GOT3 (cell line): Measurements from ENCODE around the gene SPINK7.
"Not testable (repeated sequence)": the region's sequence is repeated elsewhere in the genome, so short reads cannot be mapped to it uniquely, and the experiment has no call there.

Experiments
- DNase-seq: peaks from one replicate; lab custom pipeline; 2025; ENCODE audit warnings: mixed read lengths; lab: John Stamatoyannopoulos, UW

The SPINK7 gene

DNA sequence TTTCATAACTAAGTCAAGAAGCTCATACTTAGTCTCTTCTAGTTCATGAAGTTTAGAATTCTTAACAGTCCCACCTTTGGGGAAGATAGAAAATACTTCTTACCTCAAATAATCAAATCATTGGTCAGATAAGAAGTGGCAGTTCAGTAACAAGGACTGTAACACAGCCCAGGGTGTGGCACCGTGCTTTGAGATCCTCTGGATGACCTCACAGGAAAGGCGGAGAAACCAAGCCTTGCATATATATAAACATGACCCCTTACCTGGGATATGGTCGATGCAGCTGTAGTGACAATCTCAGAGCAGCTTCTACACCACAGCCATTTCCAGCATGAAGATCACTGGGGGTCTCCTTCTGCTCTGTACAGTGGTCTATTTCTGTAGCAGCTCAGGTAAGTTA is at the start of gene SPINK7:
SPINK7 (plus strand) TSS at position 271 of the 400 bp plus-strand sequence; CDS start at position 332, 61 bp downstream.
- no peak for DNase-seq

GRCh38 chr5:148267962-148268361 is 44.3 kb upstream of the SPINK7 start:
- DNase-seq = no peak

DNA sequence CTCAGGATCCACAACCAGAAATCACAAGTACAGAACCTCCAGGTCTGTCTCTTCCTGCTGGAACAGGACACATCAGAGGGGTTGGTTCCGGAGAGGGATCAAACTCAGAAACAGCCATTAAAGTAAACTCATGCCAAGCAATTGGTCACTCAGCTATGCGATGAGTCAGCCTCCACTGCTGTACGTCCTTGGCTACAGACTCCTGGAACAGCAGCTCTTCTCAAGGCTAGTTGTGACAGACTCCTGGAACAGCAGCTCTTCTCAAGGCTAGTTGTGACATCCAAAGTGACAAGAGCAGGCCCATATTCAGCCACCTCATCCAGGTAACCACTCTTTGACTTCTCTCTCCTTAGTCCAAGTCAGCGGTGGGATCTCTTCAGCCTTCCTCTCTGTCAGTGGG is 43.7 kb upstream of the SPINK7 start, which contains the start of gene SPINK13:
SPINK13 (plus strand) TSS at position 229 of the 400 bp plus-strand sequence. CDS start 1,279 bp downstream, outside the sequence.
- peak; percentile 3 for DNase-seq

DNA sequence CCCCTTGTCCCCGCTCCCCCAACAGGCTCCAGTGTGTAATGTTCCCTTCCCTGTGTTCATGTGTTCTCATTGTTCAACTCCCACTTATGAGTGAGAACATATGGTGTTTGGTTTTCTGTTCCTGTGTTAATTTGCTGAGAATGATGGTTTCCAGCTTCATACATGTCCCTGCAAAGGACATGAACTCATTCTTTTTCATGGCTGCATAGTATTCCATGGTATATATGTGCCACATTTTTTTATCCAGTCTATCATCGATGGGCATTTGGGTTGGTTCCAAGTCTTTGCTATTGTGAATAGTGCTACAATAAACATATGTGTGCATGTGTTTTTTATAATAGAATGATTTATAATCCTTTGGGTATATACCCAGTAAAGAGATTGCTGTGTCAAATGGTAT is 37.1 kb upstream of the SPINK7 start:
- not testable (repeated sequence) for DNase-seq

- not testable (repeated sequence) for DNase-seq
Measured at GRCh38 chr5:148280893-148281292, 31.3 kb upstream of the SPINK7 start.

GRCh38 chr5:148281336-148281735 is 30.9 kb upstream of the SPINK7 start:
- DNase-seq = not testable (repeated sequence)

- no peak for DNase-seq
Measured at GRCh38 chr5:148290271-148291195, 21.7 kb upstream of the SPINK7 start.

DNA sequence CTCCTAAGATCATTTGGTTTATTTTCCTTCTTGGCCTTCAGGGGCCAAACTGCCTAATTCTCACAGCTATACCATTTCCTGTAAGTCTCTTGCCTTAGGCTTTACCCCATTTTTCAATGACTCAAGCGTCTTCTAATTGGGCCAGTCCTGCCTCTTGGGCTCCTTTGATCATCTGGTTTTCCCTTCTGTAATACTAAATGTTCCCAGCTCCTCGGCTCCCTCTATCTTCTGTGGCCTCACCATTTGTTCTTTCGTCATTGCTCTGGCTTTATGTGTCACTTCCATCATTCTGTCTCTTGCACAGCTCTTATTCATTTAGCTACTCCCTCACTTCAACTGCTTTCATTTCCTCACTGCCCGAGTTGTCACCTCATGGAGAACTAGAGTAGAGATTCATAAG is 14.5 kb upstream of the SPINK7 start:
- no peak for DNase-seq

- DNase-seq = no peak
Measured at GRCh38 chr5:148306446-148306845, 5.8 kb upstream of the SPINK7 start.

DNA sequence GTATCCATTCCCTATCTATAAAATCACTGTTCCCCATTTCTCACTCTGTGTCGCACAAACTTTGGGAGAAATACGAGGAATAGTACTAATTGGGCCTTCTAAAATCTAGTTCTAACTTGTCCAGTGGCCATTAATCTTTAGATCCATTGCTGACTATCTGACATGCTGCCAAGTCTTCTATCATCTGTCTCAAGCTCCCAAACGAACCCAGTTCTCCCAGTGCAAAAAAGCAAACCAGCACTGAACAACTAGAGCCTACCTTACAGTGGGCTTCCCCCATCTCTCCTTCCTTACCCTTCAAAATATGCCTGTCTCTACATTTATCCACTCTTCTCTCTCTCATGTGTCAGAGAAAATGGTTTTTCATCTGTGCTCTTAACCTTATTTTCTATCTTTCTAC is 3.2 kb upstream of the SPINK7 start:
- DNase-seq = no peak

GRCh38 chr5:148309746-148310145 is 2.5 kb upstream of the SPINK7 start:
- DNase-seq = no peak

DNA sequence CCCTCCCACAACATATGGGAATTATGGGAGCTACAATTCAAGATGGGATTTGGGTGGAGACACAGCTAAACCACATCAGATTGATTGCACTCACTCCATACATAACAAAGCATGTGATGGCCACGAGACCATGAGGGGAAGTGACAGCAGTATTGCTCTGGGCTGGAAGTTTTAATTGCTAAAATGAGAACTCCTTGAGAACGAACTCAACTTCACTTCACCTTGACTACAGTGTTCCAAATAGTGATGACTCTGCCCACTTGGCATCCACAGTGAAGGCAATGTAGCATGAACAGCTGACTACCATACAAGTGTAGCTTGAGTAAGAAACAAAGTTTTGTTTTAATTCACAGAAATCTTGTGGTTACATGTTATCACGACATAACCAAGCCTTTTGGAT is 739 bp upstream of the SPINK7 start:
- DNase-seq = no peak

DNA sequence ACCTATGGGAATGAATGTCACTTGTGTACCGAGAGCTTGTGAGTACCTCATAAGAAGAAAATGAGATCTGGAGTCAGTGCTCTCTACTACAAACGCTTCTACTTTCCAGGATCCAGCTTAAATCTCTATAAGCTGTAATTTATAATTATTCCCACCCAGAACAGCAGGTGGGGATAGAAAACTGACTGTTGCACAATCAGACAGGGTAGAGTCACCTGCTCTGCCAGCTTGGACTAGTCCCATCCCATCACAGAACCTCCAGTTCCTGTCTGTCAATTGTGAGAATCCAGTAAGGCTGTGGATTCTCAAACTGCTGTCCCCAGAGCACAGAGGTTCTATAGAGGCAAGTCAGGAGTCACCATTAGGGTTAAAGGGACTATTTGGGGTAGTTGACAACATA is 2.0 kb downstream of the SPINK7 start:
- DNase-seq = no peak

- no peak for DNase-seq
Measured at GRCh38 chr5:148314731-148315130, 2.5 kb downstream of the SPINK7 start.

DNA sequence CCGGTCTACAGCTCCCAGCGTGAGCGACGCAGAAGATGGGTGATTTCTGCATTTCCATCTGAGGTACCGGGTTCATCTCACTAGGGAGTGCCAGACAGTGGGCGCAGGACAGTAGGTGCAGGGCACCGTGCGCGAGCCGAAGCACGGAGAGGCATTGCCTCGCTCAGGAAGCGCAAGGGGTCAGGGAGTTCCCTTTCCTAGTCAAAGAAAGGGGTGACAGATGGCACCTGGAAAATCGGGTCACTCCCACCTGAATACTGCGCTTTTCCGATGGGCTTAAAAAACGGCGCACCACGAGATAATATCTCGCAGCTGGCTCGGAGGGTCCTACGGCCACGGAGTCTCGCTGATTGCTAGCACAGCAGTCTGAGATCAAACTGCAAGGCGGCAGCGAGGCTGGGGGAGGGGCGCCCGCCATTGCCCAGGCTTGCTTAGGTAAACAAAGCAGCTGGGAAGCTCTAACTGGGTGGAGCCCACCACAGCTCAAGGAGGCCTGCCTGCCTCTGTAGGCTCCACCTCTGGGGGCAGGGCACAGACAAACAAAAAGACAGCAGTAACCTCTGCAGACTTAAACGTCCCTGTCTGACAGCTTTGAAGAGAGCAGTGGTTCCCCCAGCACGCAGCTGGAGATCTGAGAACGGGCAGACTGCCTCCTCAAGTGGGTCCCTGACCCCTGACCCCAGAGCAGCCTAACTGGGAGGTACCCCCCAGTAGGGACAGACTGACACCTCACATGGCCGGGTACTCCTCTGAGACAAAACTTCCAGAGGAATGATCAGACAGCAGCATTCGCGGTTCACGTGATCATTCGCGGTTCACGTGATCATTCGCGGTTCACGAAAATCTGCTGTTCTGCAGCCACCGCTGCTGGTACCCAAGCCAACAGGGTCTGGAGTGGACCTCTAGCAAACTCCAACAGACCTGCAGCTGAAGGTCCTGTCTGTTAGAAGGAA is 8.1 kb downstream of the SPINK7 start:
- not testable (repeated sequence) for DNase-seq

DNA sequence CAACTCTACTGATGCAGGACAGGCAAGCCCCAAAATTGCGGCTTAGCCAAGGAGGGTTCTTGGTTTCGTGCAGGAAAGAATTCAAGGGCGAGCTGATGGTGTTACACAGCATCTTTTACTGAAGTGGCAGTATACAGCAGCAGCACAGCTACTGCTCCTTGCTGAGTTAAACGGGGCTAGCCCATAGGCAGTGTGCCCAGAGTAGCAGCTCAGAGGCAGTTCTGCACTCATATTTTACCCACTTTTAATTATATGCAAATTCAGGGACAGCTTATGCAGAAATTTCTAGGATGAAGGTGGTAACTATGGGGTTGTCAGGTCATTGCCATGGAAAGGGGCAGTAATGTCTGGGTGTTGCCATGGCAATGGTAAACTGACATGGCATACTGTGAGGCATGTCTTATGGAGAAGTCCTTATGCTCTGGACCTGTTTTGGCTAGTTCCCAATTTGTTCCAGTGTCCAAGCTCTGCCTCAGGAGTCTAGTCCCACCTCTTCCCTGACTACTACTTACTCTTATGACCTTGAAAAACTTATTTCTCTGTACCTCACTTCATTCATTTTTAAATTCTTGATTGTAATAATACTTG is 21.1 kb downstream of the SPINK7 start:
- DNase-seq = no peak

DNA sequence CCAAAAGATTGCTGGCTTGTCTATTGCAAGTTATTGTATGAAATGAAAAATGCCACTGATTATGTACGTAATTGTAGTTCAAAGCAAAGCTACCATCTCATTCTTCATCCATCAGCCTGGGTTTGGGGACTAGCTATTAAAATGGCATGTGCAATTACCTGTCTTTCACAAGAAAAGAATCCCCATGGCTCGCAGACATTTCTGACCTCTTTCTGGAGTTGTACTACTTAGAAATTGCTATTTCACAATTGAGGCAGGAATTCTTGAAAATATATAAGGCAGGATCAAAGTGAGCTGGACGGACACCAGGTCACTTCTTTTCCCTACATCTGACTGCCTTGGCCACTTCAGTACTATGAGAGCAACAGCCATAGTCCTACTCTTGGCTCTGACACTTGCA is 23.0 kb downstream of the SPINK7 start, which contains the start of gene SPINK9:
SPINK9 (plus strand) TSS at position 301 of the 400 bp plus-strand sequence; CDS start at position 356, 55 bp downstream.
- no peak for DNase-seq

GRCh38 chr5:148336704-148337435 is 24.6 kb downstream of the SPINK7 start:
- no peak for DNase-seq

DNA sequence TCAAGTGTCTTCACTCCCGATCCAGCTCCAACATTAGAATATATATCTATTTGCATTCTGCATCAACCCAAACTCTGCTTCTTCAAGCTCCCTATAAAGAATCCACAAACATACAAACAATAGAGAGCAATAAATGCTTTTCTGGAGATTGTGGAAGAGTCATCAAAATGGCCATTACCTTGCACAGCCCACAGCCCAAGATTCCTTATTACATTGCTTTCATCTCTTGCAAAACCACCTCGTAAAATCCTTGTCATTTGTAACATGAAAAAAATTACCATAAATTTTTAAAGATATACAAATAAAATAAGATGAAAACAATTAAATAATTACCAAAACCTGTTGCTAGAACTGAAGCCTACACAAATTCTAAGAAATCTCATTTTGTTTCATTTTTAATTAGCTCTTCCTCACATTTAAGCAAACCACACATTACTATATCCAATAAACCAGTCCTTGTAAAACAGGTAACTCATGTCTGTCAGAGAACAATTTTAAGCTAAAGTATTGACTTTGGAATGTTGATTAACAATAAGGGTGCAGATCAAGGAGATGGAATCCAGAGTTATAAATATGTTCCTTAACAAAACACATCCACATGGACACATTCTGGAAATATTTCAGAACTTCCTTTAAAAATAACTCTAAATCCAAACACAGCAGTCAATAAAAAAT is 30.3 kb downstream of the SPINK7 start:
- DNase-seq = no peak

GRCh38 chr5:148343046-148343407 is 30.8 kb downstream of the SPINK7 start:
- no peak for DNase-seq
